GM19324 (cell line): ENCODE results near the gene NACC2.
"Not testable (repeated sequence)": the region's sequence is repeated elsewhere in the genome, so short reads cannot be mapped to it uniquely, and the experiment has no call there.

Experiments
- ATAC-seq: cut with Tn5 transposase; IDR thresholded peaks from one replicate; pipeline ENCODE4 v1.9.1; 2021; ENCODE audit warnings: mild to moderate bottlenecking, moderate library complexity; ENCODE audit not compliant: unreplicated experiment, low FRiP score

NACC2 gene

DNA sequence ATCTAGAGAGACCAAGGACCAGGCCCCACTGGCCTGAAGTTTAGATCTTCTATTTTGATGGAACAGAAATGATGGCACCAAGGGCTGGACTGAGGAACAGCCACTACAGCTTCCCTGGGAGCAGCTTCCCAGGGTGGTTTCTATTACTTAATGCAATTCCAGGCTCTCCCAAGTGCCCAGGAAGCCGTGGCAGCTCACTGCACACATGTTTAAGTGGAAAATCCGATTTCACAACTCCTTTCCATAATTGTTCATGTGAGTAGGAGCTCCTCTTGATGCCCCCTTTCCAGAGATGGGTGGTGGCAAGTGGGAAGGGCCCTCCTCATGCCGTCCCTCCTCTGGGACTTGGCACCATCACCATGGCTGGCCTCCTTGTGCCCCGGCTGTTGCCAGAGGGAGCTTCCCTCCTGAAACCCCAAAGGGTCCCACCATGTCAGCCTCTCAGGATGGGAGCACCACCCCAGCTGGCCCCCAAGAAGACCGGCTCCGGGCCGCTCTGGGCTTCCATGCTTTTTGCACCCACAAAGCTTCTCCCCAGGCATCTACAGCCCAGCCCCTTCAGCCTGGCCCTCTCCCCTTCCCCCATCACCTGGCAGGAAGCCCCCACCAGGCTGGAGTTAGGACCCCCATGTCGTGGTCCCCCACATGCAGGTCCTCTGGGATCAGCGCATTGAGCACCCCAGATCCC lies 124.8 kb downstream of the NACC2 start:
- no peak for ATAC-seq

DNA sequence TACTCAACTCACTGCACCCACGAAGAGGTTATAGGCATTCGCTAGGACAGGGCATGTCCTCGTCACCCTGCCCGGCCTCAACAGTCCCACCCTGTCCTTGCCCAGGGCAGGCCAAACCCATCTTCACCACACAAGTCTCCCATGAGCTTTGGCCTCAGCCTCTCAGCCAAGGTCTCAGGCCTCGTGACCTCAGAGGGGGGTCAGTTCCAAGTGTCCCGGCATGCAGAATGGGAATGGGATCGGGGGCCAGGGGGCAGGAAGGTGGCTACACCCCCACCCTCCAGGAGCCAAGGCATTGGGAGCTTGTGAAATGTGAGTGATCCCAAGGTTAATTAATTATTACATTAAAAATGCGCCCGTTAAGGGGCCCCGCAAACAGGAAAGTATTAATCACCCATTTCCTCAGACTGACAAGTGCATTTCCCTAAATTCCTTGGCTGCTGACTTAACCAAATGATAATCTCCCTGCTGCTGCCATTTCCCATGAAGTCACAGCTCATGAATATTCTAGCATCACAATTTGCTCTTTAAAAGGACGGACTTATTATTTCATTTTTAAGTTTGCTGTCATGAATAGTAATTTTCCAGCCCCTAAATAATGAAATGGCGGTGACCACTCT lies 125.9 kb downstream of the NACC2 start:
- no peak for ATAC-seq

DNA sequence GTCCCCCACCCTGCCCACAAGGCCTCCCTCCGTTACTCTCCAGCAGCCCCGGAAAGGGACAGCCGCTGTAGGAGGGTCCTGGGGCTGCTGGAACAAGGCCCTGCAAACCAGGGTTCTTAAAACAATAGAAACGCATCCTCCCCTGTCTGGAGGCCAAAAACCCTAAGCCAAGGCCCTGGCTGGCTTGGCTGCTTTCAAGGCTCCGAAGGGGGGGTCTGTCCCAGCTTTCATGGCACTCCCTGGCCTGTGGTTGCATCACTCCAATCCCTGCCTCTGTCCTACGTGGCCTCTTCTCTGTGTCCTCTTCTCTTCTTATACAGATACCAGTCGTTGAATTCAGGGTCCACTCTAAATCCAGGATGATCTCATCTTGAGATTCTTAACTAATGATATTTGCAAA lies 126.5 kb downstream of the NACC2 start:
- ATAC-seq, result no peak

DNA sequence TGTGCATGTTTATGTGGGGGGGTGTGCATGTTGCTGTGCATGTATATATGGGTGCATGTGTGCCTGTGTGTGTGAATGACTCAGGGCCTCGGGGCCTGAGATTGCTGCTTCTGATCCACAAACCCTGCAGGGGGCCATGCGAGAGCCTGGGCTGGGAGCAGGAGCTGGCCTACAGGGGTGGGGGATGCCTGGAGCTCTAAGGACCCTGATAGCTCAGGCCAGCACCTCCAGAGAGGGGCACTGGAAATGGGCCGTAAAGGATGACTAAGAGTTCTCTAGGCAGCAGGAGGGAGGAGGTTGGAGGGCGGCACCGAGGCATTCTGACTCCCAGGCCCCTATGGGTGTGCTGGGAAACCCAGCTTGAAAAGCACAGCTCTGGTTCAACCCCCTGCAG lies 127.0 kb downstream of the NACC2 start:
- no peak for ATAC-seq

DNA sequence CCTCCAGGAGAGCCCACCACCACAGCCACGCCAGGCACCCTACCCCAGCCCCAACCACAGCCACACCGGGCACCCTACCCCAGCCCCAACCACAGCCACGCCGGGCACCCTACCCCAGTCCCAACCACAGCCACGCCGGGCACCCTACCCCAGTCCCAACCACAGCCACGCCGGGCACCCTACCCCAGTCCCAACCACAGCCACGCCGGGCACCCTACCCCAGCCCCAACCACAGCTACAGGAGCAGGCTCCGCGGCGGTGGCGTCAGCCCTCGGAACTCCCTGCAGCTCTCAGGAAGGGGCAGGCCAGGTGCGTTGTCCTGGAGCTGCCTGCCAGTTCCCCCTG lies 128.2 kb downstream of the NACC2 start:
- ATAC-seq, result not testable (repeated sequence)

DNA sequence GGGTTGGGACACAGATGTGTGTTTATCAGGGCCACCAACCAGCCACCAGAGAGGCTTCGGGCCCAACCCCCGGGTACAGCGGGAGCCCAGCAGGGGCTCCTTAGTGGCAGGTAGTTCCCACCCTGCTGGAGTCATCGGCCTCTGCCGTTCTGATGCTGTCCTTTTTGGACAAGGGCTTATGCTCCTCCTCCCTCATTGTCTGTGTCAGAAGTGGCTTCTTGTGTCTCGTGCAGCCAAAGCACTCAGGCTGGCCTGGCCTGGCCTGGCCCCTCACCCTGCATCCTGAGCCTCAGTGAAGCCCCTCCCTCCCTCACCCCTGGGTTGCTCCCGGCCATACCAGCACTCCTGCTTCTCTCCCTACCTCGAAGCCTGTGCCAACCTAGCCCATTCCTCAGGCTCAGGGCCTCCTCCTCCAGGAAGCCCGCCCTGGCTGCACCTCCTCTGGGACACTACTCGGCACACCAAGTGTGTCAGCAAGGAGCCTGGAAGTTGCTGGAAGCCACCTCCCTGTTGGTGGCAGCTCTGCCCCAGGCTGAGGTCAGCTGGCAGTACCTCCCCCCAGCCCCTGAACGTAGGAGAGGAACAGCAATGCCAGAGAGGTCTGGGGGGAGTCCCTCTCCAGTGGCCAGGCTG lies 129.8 kb downstream of the NACC2 start:
- ATAC-seq, result no peak

DNA sequence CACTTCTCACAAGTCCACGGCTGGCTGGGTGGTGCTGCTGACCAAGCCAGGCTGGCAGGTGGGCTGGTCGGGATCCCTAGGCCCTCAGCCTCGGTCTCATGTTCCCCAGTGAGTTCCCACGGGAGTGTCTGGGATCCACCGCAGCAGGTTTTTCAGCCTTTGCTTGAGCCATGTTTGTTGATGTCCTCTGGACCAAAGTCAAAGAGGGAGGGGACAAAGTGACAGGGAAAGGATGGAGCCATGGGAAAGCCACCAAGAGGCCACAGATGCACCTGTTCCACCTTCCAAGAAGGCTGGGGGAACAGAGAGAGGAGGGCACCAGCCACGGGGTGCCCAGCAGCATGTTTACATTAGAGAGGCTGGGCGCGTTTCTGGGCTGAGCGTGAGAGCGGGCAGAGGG lies 131.2 kb downstream of the NACC2 start:
- no peak for ATAC-seq

DNA sequence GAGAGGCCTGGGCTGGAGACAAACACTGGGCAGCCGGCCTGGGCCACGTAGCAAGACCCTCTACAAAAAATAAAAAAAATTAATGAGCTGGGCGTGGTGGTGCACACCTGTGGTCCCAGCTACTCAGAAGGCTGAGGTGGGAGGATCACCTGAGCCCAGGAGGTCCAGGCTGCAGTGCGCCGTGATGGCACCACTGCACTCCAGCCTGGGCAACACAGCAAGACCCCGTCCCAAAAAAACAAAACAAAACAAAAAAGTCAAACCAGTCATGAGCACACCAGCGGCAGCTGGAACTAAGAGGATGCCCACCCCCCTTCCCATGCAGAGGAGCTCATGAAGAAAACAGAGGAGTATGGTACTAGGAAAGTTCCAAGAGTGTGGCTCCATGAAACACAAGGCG lies 131.8 kb downstream of the NACC2 start:
- ATAC-seq, result no peak

DNA sequence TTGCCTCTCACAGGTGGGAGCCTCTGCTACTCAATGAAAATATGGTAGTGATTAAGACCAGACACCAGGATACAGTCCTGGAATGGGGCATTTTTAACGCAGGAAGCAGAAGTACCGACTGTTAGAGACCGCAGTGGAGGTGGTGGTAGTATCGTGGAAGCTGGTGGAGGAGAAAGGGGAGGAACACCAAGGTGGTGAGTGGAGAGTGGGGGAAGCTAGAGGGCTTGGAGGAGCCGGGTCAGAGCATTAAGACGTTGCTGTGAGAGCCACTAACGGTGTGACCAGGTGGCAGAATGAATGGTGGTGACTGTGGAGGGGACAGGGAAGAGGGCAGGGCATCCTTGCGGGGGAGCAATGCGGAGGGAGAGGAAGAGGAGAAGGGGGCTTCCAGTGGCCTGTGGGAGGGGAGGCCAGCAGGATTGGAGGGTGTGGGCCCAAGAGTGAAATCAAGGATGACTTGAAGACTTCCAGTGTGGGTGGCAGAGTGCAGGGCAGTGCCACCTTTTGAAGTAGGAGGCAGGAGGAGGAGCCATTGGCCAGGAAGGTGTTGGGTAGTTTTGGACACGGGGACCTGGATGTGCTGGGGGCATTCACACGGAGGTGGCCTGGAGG lies 132.3 kb downstream of the NACC2 start:
- ATAC-seq, result no peak

DNA sequence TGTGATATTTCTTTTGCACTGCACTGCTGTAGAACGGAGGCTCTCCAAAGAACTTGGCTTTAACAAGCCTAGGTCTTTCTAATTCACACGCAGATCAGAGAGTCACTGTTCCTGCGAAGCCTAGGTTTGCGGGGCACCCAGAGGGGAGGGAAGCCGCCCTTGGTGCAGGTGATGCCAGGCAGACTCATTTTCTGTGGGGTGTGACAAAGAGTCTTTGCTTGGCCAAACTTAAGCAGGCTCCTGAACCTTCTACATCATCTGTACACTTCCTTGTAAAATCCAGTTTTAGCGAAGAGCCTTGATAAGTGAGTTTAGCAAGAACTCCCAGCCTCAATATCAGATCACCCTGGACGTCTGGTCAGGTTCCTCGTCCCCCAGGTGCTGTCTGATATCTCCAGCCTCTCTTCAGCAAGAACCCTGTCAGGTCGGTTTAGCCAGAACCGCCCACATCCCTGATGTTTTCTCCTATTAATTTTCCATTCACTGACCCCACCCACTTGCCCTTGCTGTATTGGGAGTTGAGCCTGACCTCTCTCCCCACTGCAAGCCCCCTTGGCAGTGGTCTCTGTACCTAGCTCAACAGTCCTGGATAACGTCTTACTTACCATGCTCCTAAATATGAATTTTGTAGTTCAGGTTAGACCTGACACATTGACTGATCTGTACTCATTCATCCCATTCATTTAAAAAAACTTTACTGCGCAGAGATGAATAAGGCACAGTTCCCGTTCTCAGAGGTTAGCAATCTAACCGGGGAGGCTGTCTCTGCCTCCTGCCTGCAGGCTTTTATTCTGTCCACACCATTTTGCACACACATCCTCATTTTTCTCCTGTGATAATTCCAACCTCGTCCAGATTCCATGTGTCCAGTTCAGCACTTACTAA lies 133.0 kb downstream of the NACC2 start:
- ATAC-seq, result no peak

DNA sequence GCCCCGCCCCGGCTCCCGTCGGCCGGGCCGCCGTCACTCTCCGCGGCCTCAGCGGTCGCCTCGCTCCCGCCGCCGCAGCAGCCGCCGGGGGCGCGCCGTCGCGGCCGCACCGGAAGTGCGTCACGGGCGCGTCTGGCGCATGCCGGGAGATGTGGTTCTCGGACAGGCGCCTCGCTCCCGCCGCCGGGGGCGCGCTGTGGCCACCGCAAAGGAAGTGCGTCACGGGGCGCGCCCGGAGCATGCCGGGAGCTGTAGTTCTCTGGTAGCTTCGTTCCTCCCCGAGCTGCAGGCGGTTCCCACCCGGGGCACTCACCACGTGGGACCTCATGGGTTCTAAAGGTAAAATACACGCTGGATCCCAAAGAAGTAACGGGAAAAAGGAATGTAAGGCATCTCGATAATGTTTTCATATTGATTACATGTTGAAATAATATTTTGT lies 133.8 kb downstream of the NACC2 start, which contains the start of gene UBAC1:
Gene UBAC1, minus strand, starts transcription at position 97 of the 439 bp plus-strand sequence. CDS start 211 bp downstream, outside the sequence.
- ATAC-seq, result peak; percentile 93

DNA sequence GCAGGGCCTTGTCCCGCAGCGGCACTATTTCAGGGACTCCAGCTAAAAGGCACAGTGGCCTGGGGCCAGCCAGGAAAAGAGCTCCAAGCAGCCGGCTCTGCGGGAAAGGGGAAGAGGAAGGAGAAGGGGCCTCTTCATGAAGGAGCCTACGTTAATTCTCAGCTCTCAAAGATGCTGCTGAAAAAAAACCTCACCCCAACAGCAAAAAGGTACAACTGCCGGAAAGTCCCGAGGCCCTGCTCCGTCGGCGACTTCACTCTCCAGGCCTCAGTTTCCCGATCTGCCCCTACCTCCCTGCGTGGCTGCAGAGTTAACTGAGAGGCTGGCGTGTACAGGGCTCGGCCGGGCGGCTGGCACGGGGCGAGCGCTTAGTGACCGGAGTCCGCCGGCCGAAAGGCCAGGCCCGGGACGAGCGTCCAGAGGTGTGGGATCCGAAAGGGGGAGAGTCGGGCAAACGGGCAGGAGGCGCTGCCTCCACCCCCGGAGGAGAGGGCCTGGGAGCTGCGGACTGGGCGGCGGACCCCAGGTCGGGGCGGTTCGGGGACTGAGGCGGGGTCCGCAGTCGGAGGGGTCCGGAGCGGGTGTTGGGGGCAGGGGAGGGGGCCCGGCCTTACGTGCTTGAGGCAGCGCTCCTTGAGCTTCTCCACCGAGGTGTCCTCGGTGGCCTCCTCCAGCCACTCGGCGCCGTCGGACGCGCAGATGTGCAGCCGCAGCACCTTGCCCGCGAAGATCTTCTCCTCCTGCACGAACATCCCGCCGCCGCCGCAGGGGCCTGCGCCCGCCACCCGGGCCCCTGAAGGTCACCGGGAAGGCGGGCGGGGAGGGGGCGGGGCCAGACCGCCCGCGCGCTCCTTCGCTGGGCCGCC lies 134.4 kb downstream of the NACC2 start:
- peak; percentile 24 for ATAC-seq

DNA sequence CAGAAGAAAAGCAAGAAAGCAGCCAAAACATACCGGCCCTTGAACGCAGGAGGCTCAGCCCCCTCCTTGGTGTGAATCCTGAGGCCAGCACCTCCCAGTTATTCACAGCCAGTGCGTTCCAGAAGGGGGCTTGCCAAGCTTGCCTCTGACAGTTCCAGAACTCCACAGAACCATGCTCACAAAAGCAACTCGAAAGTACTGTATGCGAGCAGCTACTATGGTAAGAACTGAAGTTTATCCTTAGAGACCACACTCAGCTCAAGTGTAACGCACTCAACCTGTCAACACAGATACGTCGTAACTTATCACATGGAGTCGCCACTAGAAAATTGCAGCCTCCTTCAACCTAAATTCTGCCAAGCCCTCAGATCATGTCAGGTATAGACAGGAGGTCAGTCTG lies 135.3 kb downstream of the NACC2 start:
- ATAC-seq, result no peak

DNA sequence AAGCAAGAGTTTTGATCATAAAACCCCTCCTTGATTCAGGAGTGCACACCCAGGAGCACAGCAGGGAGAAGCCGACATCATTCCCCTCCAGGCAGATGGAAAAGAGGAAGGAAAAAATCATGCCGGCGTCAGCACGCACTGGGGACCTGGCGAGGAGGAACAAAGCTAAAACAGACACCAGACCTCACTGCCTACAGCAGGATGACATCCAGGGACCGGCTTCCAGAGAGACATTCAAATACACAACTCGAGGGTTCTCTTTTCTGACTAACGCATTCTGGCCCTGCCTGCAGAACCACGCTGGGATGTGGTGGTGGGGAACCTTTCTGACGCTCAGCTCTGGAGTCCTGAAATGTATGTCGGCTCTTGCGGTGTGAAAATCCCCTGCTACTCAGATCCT lies 136.6 kb downstream of the NACC2 start:
- ATAC-seq, result no peak

DNA sequence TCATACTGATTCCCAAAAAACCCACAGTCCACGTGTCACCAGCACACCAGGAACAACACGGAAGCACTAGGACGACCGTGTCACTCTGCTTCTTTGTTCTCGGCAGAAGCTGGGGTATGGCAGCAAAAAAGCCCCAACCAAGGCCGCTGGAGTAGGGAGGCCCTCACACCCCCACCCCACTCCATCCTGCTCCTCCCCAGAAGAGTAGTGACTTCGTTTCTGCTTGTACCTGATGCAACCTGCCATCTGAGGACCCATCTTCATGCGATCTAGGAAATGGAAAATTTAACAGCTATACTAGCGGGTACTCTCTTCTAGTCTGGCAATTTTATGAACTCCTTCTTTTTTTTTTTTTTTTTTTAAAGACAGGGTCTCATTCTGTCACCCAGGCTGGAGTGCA lies 137.7 kb downstream of the NACC2 start:
- ATAC-seq, result no peak

DNA sequence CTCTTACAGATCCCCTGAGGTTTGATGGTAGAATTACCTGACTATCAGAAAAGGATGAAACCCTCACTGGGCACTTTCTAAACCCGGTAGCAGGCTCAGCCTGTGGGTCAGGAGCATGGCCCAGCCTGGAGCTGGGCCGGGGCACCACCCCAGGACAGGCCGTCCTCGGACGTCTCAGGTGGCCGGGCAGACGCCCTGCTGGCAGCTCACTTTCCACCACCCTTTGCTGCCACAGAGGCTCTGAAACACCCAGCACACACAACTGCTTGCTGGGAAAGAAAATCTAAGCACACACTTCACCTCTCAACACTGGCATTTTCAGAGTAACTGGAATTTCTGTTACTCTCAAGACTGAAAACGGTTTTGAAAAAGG lies 138.3 kb downstream of the NACC2 start:
- ATAC-seq, result no peak
